AG08396 (cell line): ENCODE measurements around the gene LARP1B.
A peak's percentile ranks its signal among the peaks of the same experiment; 100 is the strongest.
"Not testable (repeated sequence)": the region's sequence is repeated elsewhere in the genome, so short reads cannot be mapped to it uniquely, and the experiment has no call there.

ENCODE experiments used
- DNase-seq: peaks from one replicate; pipeline ENCODE4 v3.0.0; 2012; ENCODE audit warnings: low spot score, mixed read lengths

The LARP1B gene

DNA sequence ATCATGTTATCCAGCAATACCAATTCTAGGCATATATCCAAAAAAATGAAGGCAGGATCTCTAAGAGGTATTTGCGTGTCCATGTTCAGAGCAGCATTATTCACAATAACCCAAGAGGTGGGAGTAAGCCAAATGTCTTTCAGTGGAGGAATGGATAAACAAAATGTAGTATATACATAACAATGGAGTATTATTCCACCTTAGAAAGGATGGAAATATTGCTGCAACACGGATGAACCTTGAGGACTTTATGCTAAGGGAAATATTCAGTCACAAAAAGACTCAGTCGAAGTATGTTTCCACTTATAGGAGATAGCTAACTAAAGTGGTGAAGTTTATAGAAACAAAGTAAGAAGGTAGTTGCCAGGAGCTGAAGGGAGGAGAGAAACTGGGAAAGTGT, 74.3 kb downstream of the LARP1B start:
- no peak for DNase-seq

DNA sequence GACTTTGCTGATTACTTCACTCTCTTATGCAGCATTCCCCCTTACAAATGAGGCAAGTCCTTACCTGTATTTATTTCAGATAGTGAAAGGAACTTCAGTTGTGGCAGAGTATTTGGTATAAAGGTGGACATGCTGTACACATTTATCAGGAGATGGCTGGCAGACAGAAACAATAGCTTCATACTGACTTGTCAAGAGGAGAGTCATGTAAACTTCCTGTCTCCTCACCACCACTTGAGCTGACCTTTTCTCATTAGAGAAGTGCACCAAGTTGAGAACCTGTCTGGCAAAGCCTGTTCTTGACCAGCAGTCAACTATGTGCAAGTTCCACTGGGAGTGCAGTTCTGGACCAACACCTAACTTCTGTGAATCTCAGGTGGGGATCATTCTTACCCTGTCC, 80.8 kb downstream of the LARP1B start:
- DNase-seq, result no peak

GRCh38 chr4:128145727-128146126, 84.6 kb downstream of the LARP1B start:
- no peak for DNase-seq

- no peak for DNase-seq
These were observed 92.7 kb downstream of the LARP1B start for GRCh38 chr4:128153800-128154199.

DNA sequence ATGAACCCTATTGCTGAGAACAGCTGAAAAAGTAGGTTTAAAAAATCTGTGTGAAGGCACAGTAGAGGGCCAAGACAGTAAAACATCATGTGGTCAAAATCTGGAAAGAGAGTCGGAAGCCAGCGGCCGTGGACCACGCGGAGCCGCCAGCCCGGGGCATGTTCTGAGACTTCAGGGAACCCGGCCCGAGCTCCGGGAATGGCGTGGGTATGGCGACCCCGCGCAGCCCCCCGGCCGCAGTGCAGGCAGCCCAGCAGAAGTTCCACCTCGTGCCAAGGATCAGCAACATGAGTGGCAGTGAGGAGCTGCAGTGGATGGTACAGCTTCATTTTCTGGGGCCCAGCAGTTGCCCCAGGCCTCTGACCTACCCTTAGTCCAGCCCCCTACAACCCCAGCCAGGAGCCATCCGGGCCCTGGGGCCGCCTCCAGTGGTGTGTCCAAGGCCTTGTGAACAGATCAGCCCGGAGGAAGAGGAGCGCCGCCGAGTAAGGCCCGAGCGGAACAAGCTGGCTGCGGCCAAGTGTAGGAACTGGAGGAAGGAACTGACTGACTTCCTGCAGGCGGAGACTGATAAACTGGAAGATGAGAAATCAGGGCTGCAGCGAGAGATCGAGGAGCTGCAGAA, 94.2 kb downstream of the LARP1B start:
- no peak for DNase-seq

GRCh38 chr4:128155874-128156456, 94.9 kb downstream of the LARP1B start:
- DNase-seq, result no peak

- DNase-seq, result not testable (repeated sequence)
These were observed 95.4 kb downstream of the LARP1B start for GRCh38 chr4:128156472-128156871.

GRCh38 chr4:128158894-128159293, 97.8 kb downstream of the LARP1B start:
- DNase-seq, result no peak

- peak; percentile 71 for DNase-seq
These were observed 98.9 kb downstream of the LARP1B start for GRCh38 chr4:128159967-128160366.

DNA sequence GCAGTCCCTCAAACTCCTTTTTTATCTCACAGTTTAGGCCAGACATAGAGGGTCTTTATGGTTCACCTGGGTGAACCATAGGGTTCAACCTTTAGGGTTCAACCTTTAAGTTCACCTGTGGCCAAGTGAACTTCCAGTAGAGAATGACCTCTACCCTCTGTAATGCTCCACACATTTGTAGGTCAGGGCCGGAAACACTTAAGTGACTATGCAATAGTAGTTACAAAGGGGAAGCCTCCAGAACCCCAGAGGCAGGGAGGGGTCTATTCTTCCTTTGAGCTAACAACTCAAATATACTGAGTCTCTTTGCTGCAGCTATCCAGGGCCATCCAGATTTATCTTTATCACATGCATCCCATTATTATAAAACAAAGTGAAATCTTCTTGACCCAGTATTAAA, 100.0 kb downstream of the LARP1B start:
- DNase-seq, result no peak

DNA sequence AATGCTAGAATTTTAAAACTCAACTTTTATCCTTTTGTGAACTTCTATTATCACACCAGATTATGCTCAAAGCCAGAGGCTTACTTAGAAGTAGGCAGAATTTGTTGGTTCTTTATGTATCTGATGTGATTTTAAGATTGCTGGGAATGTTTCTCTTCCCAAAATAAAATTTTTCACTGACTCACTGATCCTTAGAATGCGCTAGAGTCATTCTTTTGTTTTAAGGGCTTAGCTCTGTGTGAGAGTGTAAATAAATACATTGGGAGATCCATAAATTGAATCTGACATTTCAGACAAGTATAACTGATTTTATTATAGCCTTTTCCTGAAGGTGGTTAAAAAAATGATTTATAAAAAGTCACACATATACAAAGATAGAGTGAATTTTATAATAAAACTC, 101.3 kb downstream of the LARP1B start:
- DNase-seq, result no peak

GRCh38 chr4:128163177-128164117, 102.3 kb downstream of the LARP1B start:
- peak; percentile 30 for DNase-seq

GRCh38 chr4:128166982-128167381, 105.9 kb downstream of the LARP1B start:
- DNase-seq, result no peak

- no peak for DNase-seq
These were observed 107.6 kb downstream of the LARP1B start for GRCh38 chr4:128168701-128169100.

DNA sequence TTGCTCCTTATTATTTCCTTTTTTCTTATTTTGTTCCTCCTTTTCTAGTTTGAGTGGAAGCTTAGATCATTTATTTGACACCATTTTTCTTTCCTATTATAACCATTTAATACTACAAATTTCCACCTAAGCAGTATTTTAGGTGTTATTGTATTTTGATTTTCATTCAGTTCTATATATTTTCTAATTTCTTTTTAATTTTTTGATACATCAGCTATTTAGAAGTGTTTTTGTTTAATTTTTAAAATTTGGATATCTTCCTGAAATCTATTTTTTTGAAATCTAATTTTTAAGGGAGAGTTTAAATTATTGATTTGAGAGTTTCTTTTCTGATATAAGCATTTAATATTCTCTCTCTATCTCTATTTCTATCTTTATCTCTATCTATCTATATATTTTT, 108.1 kb downstream of the LARP1B start:
- DNase-seq, result no peak

- DNase-seq, result no peak
These were observed 115.5 kb downstream of the LARP1B start for GRCh38 chr4:128176643-128177042.

GRCh38 chr4:128177498-128177897, 116.4 kb downstream of the LARP1B start:
- no peak for DNase-seq

- no peak for DNase-seq
These were observed 125.5 kb downstream of the LARP1B start for GRCh38 chr4:128186623-128187022.

DNA sequence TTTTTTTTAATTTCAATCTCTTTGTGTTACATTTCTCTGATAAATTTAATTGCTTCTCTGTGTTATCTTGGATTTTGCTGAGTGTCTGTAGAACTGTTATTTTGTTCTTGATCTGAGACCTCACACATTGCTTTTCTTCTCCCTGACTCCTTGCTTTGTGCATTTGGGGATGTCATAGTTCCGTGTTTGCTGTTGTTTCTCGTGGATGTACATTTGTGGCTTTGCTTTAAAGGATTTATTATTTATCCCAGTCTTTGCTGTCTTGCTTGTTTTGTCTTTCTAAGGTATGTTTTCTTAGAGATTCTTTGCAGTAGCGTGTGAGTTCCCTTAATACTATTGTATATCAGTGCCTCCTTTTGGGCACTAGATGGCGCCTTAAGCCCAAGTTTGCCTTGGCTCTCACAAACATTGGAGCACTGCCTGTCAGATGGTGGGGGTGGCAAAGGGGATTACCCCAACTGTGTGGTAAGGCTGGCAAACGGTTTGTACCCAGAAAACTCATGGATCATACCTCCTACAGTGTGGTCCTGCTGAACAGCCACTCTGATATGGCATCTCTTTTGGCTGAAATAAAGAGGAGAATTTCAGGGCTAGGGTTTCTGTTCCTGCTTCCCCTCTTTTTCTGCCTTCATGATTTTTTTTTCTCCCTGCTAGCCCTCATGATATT, 130.1 kb downstream of the LARP1B start:
- peak; percentile 60 for DNase-seq

GRCh38 chr4:128220286-128221235, 159.4 kb downstream of the LARP1B start:
- peak; percentile 56 for DNase-seq

- DNase-seq, result no peak
These were observed 160.5 kb downstream of the LARP1B start for GRCh38 chr4:128221586-128221985.
